Measurements from ENCODE around the gene ZNF335.

GRCh38 chr20:46004187-46004586 is 32.2 kb upstream of the ZNF335 start:
- TF ChIP-seq CTCF (CRISPR knock-in tag; IDR thresholded peaks at IDR 0.05) (no peak), ZNF780A (CRISPR knock-in tag; IDR thresholded peaks at IDR 0.05) (no peak), ZNF354B (CRISPR knock-in tag; IDR thresholded peaks at IDR 0.05) (no peak), HMGA1 (CRISPR knock-in tag; conservative IDR thresholded peaks at IDR 0.05) (no peak), CHD2 (IDR thresholded peaks at IDR 0.05; ENCODE audit: low read depth, low read length) (no peak), RELA (CRISPR knock-in tag; IDR thresholded peaks at IDR 0.05) (no peak), TERF1 (CRISPR knock-in tag; IDR thresholded peaks at IDR 0.05) (no peak), UBTF (CRISPR knock-in tag; IDR thresholded peaks at IDR 0.05) (no peak), SALL1 (CRISPR knock-in tag; IDR thresholded peaks at IDR 0.05) (no peak)

All from HepG2 (cell line).